Fibroblast of villous mesenchyme (primary cell): ENCODE results near the gene HEBP1. TPM values are rescaled to one million over a fixed set of nuclear protein-coding genes. Genes with fewer than 3 reads are reported as not detected.

Experiments used
- DNase-seq: peaks from one replicate; pipeline ENCODE4 v3.0.0-alpha.2; 2010; ENCODE audit warnings: low read depth
- H3K4me3 ChIP-seq: 2 replicates; pipeline ENCODE4 v1.5.1; 2011; ENCODE audit warnings: low read depth, mild to moderate bottlenecking, low read length
- total RNA-seq: library from RNA; depleted of rRNA; stranded (reverse); fragments of >200 nt; gene quantifications from 2 replicates; pipeline ENCODE4 v1.2.3, GENCODE V29; 2012
- TF ChIP-seq, protein P1 (sequence below): IDR thresholded peaks from 2 replicates; pipeline ENCODE4 v1.5.1; 2012; ENCODE audit warnings: low read depth, mild to moderate bottlenecking, low read length; ENCODE audit not compliant: insufficient read depth

HEBP1 gene
- total RNA-seq, 1 donor, result 19.9 TPM

DNA sequence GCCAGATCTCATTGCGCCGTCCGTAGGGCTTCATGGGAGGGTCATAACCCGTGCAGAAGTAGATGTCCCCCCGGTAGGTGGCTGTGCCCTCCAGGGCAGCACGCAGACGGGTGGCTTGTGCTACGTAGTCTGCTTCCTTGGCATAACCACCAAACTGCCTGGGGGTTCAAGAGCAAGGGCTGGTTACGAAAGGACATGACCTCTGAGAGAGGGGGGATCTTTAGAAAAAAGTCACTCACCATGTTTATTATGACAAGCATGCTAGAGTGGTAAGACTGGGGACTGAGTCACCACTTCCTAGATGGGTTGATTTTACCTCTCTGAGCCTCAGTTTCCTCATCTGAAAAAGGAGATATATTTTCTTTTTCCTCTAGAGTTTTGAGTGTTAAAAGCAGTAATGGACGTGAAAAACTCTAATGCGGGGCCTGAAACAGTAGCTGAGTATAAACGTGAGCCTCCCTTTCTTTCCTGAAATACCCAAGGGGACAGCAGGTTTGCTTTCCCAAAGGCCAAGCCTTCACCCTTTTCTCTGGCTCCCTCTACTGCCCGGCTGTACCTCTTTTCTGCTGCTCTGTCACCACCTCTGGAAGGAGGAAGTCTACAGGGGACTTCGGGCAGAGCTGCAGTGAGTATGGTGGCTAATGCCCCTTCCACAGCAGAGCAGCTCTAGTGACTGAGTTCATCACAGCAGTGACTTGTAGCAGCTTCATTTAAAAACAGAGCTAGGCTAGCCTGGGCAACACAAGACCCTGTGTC is 24.6 kb downstream of the HEBP1 start:
- DNase-seq, result peak; percentile 62
- TF ChIP-seq, protein P1, sequence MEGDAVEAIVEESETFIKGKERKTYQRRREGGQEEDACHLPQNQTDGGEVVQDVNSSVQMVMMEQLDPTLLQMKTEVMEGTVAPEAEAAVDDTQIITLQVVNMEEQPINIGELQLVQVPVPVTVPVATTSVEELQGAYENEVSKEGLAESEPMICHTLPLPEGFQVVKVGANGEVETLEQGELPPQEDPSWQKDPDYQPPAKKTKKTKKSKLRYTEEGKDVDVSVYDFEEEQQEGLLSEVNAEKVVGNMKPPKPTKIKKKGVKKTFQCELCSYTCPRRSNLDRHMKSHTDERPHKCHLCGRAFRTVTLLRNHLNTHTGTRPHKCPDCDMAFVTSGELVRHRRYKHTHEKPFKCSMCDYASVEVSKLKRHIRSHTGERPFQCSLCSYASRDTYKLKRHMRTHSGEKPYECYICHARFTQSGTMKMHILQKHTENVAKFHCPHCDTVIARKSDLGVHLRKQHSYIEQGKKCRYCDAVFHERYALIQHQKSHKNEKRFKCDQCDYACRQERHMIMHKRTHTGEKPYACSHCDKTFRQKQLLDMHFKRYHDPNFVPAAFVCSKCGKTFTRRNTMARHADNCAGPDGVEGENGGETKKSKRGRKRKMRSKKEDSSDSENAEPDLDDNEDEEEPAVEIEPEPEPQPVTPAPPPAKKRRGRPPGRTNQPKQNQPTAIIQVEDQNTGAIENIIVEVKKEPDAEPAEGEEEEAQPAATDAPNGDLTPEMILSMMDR, result peak; percentile 69
- H3K4me3 ChIP-seq, result no peak overlapping the region

DNA sequence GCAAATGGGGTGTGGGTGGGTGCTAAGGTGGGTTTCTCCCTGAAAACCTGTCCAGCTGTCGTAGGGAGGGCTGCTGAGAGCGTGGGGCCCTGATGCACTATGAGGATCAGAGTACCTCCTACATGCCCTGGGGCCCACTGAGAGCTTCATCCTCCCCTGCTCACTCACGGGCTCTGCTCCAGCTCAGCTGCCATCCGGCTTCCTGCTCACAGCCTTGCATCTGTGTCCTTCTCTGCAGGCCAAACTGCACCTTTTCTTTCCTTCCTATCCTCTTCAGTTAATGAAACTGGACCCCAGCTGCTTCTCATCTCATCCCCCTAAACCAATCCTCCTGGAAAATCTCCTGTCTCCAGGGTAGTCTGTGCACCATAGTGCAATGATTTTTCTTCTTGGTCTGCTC is 25.9 kb downstream of the HEBP1 start:
- DNase-seq, result no peak
- TF ChIP-seq, protein P1, result no peak
- H3K4me3 ChIP-seq, result no peak overlapping the region

DNA sequence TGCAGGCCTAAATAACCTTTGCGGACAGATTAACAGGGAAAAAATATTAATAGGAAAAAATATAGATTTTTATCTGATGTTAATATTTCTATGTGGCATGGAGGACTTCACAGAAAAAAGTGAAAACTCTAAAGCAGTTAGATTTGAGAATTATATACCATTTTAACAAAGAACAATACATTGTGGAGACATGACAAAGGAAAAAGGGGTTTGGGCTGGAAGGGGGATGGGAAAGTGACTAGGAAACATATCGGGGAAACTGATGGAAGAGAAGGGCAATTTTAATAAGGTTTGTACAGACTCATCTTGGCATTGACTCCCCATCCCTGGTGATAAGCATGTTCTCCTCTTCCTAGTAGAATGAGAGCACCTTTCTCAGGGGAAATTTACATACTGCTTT is 27.0 kb downstream of the HEBP1 start:
- no peak overlapping the region for H3K4me3 ChIP-seq
- no peak for DNase-seq
- TF ChIP-seq, protein P1, result no peak

DNA sequence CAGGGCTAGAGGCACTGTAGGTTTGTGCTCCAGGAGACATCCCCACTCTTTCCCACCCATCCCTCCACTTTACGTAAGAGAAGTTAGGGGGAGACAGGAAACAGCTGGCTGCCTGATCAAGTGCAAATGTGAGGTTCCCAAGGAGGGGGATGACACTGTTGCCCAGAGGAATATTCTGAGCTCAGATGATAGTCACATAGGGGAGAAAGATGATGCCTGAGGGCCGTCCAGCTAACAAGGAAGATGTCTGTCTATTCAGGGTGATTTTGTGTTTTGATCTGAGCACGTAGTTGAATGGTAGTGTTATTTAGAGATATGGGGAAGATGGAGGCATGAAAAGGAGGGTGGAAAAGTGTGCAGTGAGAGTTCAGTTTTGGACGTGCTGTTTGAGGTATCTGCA is 34.2 kb downstream of the HEBP1 start:
- TF ChIP-seq, protein P1, result no peak
- DNase-seq, result no peak

DNA sequence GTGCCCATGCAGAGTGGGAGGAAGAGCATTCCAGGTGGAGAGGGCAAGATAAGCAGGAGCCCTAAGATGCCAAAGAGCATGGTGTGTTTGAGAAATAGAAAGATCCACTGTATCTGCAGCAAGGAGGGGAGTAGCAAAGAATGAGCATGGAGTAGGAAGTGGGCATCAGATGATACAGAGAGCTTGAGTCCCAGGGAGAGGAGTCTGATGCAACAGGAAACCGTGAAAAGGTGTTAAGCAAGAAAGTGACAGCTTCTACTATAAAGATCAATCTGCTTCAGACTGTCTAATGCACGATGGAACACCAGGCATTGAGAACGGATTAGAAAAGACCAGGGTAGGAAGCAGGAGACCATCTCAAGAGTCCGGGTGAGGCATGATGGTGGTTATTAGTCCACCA is 35.8 kb downstream of the HEBP1 start:
- TF ChIP-seq, protein P1, result no peak
- peak; percentile 13 for DNase-seq
- no peak overlapping the region for H3K4me3 ChIP-seq

More for the DNA sequence above, 34.2 kb downstream of the HEBP1 start:
- H3K4me3 ChIP-seq, result no peak overlapping the region

DNA sequence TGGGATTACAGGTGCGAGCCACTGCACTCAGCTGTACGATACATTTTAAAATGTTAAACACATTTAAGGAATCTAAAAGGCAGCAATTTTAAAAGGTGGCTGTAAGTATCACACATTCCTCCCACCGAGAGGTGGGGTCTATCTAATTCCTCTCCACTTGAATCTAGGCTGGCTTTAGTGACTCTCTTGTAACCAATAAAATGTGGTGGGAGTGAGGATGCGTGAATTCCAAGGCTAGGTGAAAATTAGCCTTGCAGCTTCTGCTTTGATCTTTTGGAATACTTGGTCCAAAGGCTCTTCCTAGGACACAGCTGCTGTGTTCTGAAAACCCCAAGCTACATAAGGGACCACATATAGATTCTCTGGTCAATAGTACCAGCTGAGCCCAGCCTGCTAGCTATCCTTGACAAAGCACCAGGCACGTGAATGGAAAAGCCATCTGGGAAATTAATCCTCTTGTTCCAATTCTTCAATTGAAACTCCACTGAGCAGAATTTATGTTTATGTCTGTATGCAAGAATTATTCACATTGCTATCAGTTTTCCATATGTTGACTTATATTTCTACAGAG is 39.3 kb downstream of the HEBP1 start:
- DNase-seq, result no peak
- no peak overlapping the region for H3K4me3 ChIP-seq
- TF ChIP-seq, protein P1, result no peak
